AG09309 (cell line): ENCODE results near the gene SAMD8.

ENCODE experiments used
- DNase-seq: peaks from one replicate; pipeline ENCODE4 v3.0.0-alpha.2; 2010; ENCODE audit warnings: low read depth
- H3K4me3 ChIP-seq: 2 replicates; pipeline ENCODE4 v1.5.1; 2011; ENCODE audit warnings: mild to moderate bottlenecking, low read depth, low read length, moderate library complexity; ENCODE audit not compliant: control insufficient read depth
- CTCF ChIP-seq: IDR thresholded peaks from 2 replicates; pipeline ENCODE4 v1.5.1; 2011; ENCODE audit warnings: mild to moderate bottlenecking, low read depth, low read length, inconsistent platforms; ENCODE audit not compliant: insufficient read depth, control insufficient read depth; ENCODE audit errors: missing control alignments

The SAMD8 gene

DNA sequence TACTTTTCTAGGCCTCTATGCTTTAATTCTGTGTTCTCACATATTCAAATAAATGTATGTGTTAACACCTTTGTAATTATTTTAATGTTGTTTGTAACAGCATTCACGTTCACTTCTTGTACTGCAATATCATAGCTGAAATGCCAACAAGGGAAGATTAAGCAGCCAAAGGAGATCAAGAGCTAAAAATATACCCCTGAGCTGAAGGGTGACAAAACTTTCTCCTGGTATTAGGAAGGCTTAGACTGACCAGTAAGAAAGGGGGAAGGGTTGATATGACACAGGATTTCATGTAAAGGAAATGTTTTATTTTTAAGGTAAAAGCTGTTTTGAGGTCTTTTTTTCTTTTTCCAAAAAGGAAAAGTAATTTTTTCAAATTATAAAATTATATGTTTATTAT lies 58.8 kb downstream of the SAMD8 start:
- H3K4me3 ChIP-seq, result no peak overlapping the region
- no peak for TF ChIP-seq CTCF
- no peak for DNase-seq

- TF ChIP-seq CTCF, result no peak
- no peak overlapping the region for H3K4me3 ChIP-seq
- DNase-seq, result no peak
Observed at GRCh38 chr10:75175046-75175445, 63.6 kb downstream of the SAMD8 start.

- no peak overlapping the region for H3K4me3 ChIP-seq
- DNase-seq, result no peak
- TF ChIP-seq CTCF, result no peak
Observed at GRCh38 chr10:75176046-75176445, 64.6 kb downstream of the SAMD8 start.

DNA sequence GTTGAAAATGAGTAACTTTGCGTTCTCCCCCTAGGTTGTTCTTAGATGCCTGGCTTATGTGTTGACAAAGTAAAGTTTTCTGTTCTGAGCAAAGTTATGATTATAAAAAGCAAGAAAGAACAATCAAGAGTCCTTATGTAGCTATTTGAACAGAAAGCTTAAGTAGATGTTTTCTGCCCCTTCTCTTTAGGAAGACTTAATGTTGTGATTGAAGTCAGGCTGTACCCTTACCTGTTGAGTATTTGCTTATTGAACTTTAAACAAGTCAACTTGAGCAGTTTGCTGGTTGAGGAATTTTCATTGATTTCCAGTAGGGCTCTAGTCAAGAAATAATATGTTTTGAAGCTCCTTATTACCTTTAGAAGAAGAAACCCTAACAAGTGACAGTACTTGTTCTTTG lies 65.3 kb downstream of the SAMD8 start:
- TF ChIP-seq CTCF, result no peak

GRCh38 chr10:75179657-75180177 lies 68.3 kb downstream of the SAMD8 start:
- H3K4me3 ChIP-seq, result no peak overlapping the region
- DNase-seq, result no peak
- TF ChIP-seq CTCF, result no peak

More for the DNA sequence above, 65.3 kb downstream of the SAMD8 start:
- no peak for DNase-seq
- no peak overlapping the region for H3K4me3 ChIP-seq

DNA sequence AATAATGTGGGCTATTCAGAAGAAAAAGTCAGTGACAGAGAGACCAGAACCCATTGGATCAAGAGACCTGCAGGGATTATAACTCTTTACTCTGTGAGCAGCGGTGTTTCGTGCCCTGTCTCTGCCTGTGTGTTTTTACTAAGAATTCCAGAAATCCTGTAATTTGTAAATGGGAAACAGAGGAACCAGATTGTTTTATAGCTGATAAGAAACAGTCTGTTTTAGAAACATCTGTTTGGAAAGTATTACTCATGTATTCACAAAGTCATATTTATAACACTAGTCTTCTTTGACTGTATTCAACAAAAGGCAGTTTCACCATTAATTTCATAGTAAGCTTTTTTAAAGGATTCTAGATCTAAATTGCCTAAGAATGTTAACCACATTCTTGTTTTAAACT lies 69.1 kb downstream of the SAMD8 start:
- peak; percentile 41 for DNase-seq
- H3K4me3 ChIP-seq, result no peak overlapping the region
- no peak for TF ChIP-seq CTCF

DNA sequence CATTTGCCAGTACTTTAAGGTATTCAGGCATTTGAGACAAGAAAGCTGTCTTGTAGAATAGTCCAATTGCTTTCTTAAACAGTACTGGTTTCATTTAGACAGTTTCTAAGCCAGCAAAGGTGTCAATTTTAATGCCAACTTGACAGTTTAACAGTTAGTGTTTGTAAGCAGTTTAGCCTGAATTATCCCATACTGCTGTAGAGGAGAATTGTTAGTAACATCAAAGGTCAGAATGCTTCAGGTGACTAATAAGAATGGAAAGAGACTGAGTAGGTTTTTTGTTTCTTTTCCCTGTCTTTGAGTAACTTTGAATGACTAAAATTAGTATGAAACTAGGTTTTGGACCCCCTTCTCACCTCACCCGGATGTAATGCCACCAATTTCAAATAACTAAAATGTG lies 69.6 kb downstream of the SAMD8 start:
- no peak for DNase-seq
- TF ChIP-seq CTCF, result no peak
- no peak overlapping the region for H3K4me3 ChIP-seq
